GM23338 (cell line): ENCODE data around the gene KRTAP16-1. TPM values are rescaled to one million over a fixed set of nuclear protein-coding genes. Genes with fewer than 3 reads are reported as not detected.

ENCODE experiments used
- ATAC-seq: fragments of 200-7000 bp; cut with Tn5 transposase; 3 replicates; pipeline ENCODE4 v1.9.1; 2020
- DNase-seq: peaks from one replicate; pipeline ENCODE4 v3.0.0-alpha.2; 2015; ENCODE audit warnings: low spot score
- H2AFZ ChIP-seq: fragments of 200-600 bp; sonication (generic); 2 replicates; pipeline ENCODE4 v1.8.0; 2016; ENCODE audit warnings: antibody characterized with exemption, mild to moderate bottlenecking, moderate library complexity
- H3F3A ChIP-seq: fragments of 200-600 bp; sonication (generic); replicated peaks from 2 replicates; pipeline ENCODE4 v1.8.0; 2017; ENCODE audit warnings: antibody characterized with exemption, mixed run types, low read depth
- H3K27ac ChIP-seq: fragments of 200-600 bp; sonication (generic); 2 replicates; pipeline ENCODE4 v1.6.1; 2016; ENCODE audit warnings: low read depth
- H3K27me3 ChIP-seq: fragments of 200-600 bp; sonication (generic); 2 replicates; pipeline ENCODE4 v1.8.0; 2016; ENCODE audit warnings: mild to moderate bottlenecking, mixed run types, moderate library complexity; ENCODE audit not compliant: insufficient read depth
- H3K36me3 ChIP-seq: fragments of 200-600 bp; sonication (generic); 2 replicates; pipeline ENCODE4 v1.8.0; 2016; ENCODE audit warnings: mild to moderate bottlenecking; ENCODE audit not compliant: insufficient read depth
- H3K4me1 ChIP-seq: fragments of 200-600 bp; sonication (generic); 2 replicates; pipeline ENCODE4 v1.8.0; 2016; ENCODE audit warnings: mild to moderate bottlenecking, moderate library complexity; ENCODE audit not compliant: insufficient read depth
- H3K4me2 ChIP-seq: fragments of 200-600 bp; sonication (generic); 2 replicates; pipeline ENCODE4 v1.7.1; 2017; ENCODE audit warnings: mixed run types
- H3K4me3 ChIP-seq: fragments of 200-600 bp; sonication (generic); 2 replicates; pipeline ENCODE4 v1.6.1; 2016; ENCODE audit warnings: mixed run types
- H3K79me2 ChIP-seq: fragments of 200-600 bp; sonication (generic); replicated peaks from 2 replicates; pipeline ENCODE4 v1.8.0; 2017; ENCODE audit warnings: mild to moderate bottlenecking; ENCODE audit not compliant: insufficient read depth
- H3K9me2 ChIP-seq: fragments of 200-600 bp; sonication (generic); 2 replicates; pipeline ENCODE4 v1.8.0; 2017; ENCODE audit not compliant: insufficient read depth
- H4K20me1 ChIP-seq: fragments of 200-600 bp; sonication (generic); replicated peaks from 2 replicates; pipeline ENCODE4 v1.8.0; 2017; ENCODE audit warnings: mild to moderate bottlenecking; ENCODE audit not compliant: insufficient read depth
- H3K27ac Mint-ChIP-seq: 2 replicates; pipeline ENCODE4 v1.8.0; 2020; ENCODE audit warnings: inconsistent platforms, mild to moderate bottlenecking, moderate library complexity, mixed read lengths
- H3K27me3 Mint-ChIP-seq: 3 replicates; pipeline ENCODE4 v1.8.0; 2022; ENCODE audit warnings: low read depth, mild to moderate bottlenecking, moderate library complexity, mixed read lengths, inconsistent platforms; ENCODE audit not compliant: insufficient read depth, poor library complexity
- H3K36me3 Mint-ChIP-seq: 3 replicates; pipeline ENCODE4 v1.8.0; 2021; ENCODE audit warnings: low read depth, mild to moderate bottlenecking, inconsistent platforms, moderate library complexity, mixed read lengths
- H3K4me1 Mint-ChIP-seq: 3 replicates; pipeline ENCODE4 v1.8.0; 2020; ENCODE audit warnings: mild to moderate bottlenecking, inconsistent platforms, mixed read lengths
- H3K4me3 Mint-ChIP-seq: 3 replicates; pipeline ENCODE4 v1.8.0; 2021; ENCODE audit warnings: moderate library complexity, mild to moderate bottlenecking, inconsistent platforms, mixed read lengths
- H3K9me3 Mint-ChIP-seq: 3 replicates; pipeline ENCODE4 v1.8.0; 2020; ENCODE audit warnings: moderate library complexity, mild to moderate bottlenecking, inconsistent platforms, mixed read lengths
- CREB1 ChIP-seq: fragments of 250-450 bp; sonication (Bioruptor Pico); IDR thresholded peaks from 2 replicates; pipeline ENCODE4 v1.5.0; 2020; ENCODE audit warnings: low read depth, mild to moderate bottlenecking, moderate library complexity
- EZH2 ChIP-seq: fragments of 200-600 bp; sonication (generic); IDR thresholded peaks from one replicate; pipeline ENCODE4 v1.8.0; 2017; ENCODE audit warnings: antibody characterized with exemption, mild to moderate bottlenecking, low read depth; ENCODE audit not compliant: unreplicated experiment
- EZH2phosphoT487 ChIP-seq: fragments of 200-600 bp; sonication (generic); IDR thresholded peaks from one replicate; pipeline ENCODE4 v1.8.1; 2018; ENCODE audit warnings: antibody characterized with exemption; ENCODE audit not compliant: unreplicated experiment
- JUNB ChIP-seq: IDR thresholded peaks from one replicate; pipeline ENCODE4 v1.6.1; 2016; ENCODE audit warnings: antibody characterized with exemption; ENCODE audit not compliant: unreplicated experiment
- NANOG ChIP-seq: IDR thresholded peaks from 2 replicates; pipeline ENCODE4 v1.6.1; 2016; ENCODE audit warnings: antibody characterized with exemption, borderline replicate concordance
- POLR2AphosphoS5 ChIP-seq: IDR thresholded peaks from 2 replicates; pipeline ENCODE4 v1.6.1; 2016; ENCODE audit warnings: antibody characterized with exemption, low read depth
- STAT1 ChIP-seq: IDR thresholded peaks from one replicate; pipeline ENCODE4 v1.6.1; 2016; ENCODE audit warnings: antibody characterized with exemption; ENCODE audit not compliant: unreplicated experiment
- ZNF114 ChIP-seq: fragments of 250-450 bp; sonication (Bioruptor Pico); IDR thresholded peaks from 2 replicates; pipeline ENCODE4 v1.5.0; 2020; ENCODE audit warnings: mild to moderate bottlenecking, moderate library complexity
- ZNF331 ChIP-seq: fragments of 250-450 bp; sonication (Bioruptor Pico); IDR thresholded peaks from 2 replicates; pipeline ENCODE4 v1.5.0; 2020; ENCODE audit warnings: low read depth, mild to moderate bottlenecking, moderate library complexity
- polyA plus RNA-seq: library from polyadenylated mRNA; unstranded; fragments of >200 nt; fragmentation: Nextera tagmentation; extraction: Ambion mirVana; gene quantifications from 2 replicates; pipeline ENCODE4 v1.2.1, GENCODE V29; 2016
- total RNA-seq: library from RNA; depleted of rRNA; stranded (reverse); fragments of >200 nt; shearing (Covaris generic); gene quantifications from 2 replicates; pipeline ENCODE4 v1.2.3, GENCODE V29; 2014
- TF ChIP-seq, protein P1 (sequence below): IDR thresholded peaks from 2 replicates; pipeline ENCODE4 v1.6.1; 2016; ENCODE audit warnings: antibody characterized with exemption
- TF ChIP-seq, protein P2 (sequence below): IDR thresholded peaks from one replicate; pipeline ENCODE4 v1.6.1; 2018; ENCODE audit warnings: antibody characterized with exemption; ENCODE audit not compliant: unreplicated experiment
- TF ChIP-seq, protein P3 (sequence below): fragments of 250-450 bp; sonication (Bioruptor Pico); IDR thresholded peaks from 2 replicates; pipeline ENCODE4 v1.5.0; 2020; ENCODE audit warnings: mild to moderate bottlenecking, moderate library complexity
- TF ChIP-seq, protein P4 (sequence below), 2 experiments: fragments of 200-600 bp in 1 of 2; sonication (generic) in 1 of 2; conservative IDR thresholded peaks; 2 replicates each; pipeline versions ENCODE4 v1.5.1 to v1.6.1; 2016 to 2017; ENCODE audit warnings: antibody characterized with exemption in 2 of 2, low read depth in 2 of 2, mild to moderate bottlenecking in 2 of 2, moderate library complexity in 1 of 2

KRTAP16-1 gene
- total and polyA plus RNA-seq, 2 experiments from 2014 or later, result not detected

GRCh38 chr17:41343029-41343428 is 33.9 kb upstream of the KRTAP16-1 start:
- Histone ChIP-seq H3K9me2 (0 out of 2 replicates have a peak, but pooled peaks cover 4% of the 10 kb centered on the region), H2AFZ (no peak overlapping the region), H4K20me1 (0 out of 2 replicates have a peak, but pooled peaks cover 4% of the 10 kb centered on the region), H3K4me3 (no peak overlapping the region), H3K4me2 (no peak overlapping the region), H3K27ac (no peak overlapping the region), H3K79me2 (no peaks in the 10 kb centered on the region), H3K36me3 (no peaks in the 10 kb centered on the region), H3F3A (no peaks in the 10 kb centered on the region), H3K27me3 (no peaks in the 10 kb centered on the region), H3K4me1 (no peaks in the 10 kb centered on the region)
- no peak overlapping the region for H3K27ac Mint-ChIP-seq
- no peaks in the 10 kb centered on the region; the same call in 2 of the 3 replicates for H3K36me3 Mint-ChIP-seq
- H3K4me3 Mint-ChIP-seq, result no peak overlapping the region
- no peak for ATAC-seq
- TF ChIP-seq, protein P1, sequence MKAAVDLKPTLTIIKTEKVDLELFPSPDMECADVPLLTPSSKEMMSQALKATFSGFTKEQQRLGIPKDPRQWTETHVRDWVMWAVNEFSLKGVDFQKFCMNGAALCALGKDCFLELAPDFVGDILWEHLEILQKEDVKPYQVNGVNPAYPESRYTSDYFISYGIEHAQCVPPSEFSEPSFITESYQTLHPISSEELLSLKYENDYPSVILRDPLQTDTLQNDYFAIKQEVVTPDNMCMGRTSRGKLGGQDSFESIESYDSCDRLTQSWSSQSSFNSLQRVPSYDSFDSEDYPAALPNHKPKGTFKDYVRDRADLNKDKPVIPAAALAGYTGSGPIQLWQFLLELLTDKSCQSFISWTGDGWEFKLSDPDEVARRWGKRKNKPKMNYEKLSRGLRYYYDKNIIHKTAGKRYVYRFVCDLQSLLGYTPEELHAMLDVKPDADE, result no peak
- TF ChIP-seq JUNB, result no peak
- no peak for TF ChIP-seq CREB1
- TF ChIP-seq ZNF114 (CRISPR knock-in tag), result no peak
- TF ChIP-seq STAT1, result no peak
- TF ChIP-seq, protein P2, sequence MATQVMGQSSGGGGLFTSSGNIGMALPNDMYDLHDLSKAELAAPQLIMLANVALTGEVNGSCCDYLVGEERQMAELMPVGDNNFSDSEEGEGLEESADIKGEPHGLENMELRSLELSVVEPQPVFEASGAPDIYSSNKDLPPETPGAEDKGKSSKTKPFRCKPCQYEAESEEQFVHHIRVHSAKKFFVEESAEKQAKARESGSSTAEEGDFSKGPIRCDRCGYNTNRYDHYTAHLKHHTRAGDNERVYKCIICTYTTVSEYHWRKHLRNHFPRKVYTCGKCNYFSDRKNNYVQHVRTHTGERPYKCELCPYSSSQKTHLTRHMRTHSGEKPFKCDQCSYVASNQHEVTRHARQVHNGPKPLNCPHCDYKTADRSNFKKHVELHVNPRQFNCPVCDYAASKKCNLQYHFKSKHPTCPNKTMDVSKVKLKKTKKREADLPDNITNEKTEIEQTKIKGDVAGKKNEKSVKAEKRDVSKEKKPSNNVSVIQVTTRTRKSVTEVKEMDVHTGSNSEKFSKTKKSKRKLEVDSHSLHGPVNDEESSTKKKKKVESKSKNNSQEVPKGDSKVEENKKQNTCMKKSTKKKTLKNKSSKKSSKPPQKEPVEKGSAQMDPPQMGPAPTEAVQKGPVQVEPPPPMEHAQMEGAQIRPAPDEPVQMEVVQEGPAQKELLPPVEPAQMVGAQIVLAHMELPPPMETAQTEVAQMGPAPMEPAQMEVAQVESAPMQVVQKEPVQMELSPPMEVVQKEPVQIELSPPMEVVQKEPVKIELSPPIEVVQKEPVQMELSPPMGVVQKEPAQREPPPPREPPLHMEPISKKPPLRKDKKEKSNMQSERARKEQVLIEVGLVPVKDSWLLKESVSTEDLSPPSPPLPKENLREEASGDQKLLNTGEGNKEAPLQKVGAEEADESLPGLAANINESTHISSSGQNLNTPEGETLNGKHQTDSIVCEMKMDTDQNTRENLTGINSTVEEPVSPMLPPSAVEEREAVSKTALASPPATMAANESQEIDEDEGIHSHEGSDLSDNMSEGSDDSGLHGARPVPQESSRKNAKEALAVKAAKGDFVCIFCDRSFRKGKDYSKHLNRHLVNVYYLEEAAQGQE, result no peak
- no peak for TF ChIP-seq ZNF331 (CRISPR knock-in tag)
- TF ChIP-seq, protein P3, sequence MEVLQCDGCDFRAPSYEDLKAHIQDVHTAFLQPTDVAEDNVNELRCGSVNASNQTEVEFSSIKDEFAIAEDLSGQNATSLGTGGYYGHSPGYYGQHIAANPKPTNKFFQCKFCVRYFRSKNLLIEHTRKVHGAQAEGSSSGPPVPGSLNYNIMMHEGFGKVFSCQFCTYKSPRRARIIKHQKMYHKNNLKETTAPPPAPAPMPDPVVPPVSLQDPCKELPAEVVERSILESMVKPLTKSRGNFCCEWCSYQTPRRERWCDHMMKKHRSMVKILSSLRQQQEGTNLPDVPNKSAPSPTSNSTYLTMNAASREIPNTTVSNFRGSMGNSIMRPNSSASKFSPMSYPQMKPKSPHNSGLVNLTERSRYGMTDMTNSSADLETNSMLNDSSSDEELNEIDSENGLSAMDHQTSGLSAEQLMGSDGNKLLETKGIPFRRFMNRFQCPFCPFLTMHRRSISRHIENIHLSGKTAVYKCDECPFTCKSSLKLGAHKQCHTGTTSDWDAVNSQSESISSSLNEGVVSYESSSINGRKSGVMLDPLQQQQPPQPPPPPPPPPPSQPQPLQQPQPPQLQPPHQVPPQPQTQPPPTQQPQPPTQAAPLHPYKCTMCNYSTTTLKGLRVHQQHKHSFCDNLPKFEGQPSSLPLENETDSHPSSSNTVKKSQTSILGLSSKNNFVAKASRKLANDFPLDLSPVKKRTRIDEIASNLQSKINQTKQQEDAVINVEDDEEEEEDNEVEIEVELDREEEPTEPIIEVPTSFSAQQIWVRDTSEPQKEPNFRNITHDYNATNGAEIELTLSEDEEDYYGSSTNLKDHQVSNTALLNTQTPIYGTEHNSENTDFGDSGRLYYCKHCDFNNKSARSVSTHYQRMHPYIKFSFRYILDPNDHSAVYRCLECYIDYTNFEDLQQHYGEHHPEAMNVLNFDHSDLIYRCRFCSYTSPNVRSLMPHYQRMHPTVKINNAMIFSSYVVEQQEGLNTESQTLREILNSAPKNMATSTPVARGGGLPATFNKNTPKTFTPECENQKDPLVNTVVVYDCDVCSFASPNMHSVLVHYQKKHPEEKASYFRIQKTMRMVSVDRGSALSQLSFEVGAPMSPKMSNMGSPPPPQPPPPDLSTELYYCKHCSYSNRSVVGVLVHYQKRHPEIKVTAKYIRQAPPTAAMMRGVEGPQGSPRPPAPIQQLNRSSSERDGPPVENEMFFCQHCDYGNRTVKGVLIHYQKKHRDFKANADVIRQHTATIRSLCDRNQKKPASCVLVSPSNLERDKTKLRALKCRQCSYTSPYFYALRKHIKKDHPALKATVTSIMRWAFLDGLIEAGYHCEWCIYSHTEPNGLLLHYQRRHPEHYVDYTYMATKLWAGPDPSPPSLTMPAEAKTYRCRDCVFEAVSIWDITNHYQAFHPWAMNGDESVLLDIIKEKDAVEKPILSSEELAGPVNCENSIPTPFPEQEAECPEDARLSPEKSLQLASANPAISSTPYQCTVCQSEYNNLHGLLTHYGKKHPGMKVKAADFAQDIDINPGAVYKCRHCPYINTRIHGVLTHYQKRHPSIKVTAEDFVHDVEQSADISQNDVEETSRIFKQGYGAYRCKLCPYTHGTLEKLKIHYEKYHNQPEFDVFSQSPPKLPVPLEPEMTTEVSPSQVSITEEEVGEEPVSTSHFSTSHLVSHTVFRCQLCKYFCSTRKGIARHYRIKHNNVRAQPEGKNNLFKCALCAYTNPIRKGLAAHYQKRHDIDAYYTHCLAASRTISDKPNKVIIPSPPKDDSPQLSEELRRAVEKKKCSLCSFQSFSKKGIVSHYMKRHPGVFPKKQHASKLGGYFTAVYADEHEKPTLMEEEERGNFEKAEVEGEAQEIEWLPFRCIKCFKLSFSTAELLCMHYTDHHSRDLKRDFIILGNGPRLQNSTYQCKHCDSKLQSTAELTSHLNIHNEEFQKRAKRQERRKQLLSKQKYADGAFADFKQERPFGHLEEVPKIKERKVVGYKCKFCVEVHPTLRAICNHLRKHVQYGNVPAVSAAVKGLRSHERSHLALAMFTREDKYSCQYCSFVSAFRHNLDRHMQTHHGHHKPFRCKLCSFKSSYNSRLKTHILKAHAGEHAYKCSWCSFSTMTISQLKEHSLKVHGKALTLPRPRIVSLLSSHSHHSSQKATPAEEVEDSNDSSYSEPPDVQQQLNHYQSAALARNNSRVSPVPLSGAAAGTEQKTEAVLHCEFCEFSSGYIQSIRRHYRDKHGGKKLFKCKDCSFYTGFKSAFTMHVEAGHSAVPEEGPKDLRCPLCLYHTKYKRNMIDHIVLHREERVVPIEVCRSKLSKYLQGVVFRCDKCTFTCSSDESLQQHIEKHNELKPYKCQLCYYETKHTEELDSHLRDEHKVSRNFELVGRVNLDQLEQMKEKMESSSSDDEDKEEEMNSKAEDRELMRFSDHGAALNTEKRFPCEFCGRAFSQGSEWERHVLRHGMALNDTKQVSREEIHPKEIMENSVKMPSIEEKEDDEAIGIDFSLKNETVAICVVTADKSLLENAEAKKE (CRISPR knock-in tag), result no peak
- TF ChIP-seq POLR2AphosphoS5, result no peak
- TF ChIP-seq EZH2, result no peak
- TF ChIP-seq NANOG, result no peak
- TF ChIP-seq, protein P4, sequence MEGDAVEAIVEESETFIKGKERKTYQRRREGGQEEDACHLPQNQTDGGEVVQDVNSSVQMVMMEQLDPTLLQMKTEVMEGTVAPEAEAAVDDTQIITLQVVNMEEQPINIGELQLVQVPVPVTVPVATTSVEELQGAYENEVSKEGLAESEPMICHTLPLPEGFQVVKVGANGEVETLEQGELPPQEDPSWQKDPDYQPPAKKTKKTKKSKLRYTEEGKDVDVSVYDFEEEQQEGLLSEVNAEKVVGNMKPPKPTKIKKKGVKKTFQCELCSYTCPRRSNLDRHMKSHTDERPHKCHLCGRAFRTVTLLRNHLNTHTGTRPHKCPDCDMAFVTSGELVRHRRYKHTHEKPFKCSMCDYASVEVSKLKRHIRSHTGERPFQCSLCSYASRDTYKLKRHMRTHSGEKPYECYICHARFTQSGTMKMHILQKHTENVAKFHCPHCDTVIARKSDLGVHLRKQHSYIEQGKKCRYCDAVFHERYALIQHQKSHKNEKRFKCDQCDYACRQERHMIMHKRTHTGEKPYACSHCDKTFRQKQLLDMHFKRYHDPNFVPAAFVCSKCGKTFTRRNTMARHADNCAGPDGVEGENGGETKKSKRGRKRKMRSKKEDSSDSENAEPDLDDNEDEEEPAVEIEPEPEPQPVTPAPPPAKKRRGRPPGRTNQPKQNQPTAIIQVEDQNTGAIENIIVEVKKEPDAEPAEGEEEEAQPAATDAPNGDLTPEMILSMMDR (conservative IDR thresholded peaks at IDR 0.05; ENCODE audit: low read depth in 2 of 2), result no peak
- TF ChIP-seq EZH2phosphoT487, result no peak
- no peak for DNase-seq
- H3K4me1 Mint-ChIP-seq, result no peaks in the 10 kb centered on the region
- H3K9me3 Mint-ChIP-seq, result peaks cover 21% of the 10 kb centered on the region
- H3K27me3 Mint-ChIP-seq, result no peaks in the 10 kb centered on the region
